ENCODE results near the gene EPS15. TPM values are rescaled to one million over a fixed set of nuclear protein-coding genes. Genes with fewer than 3 reads are reported as not detected.

EPS15 gene
- total and polyA plus RNA-seq, 2 of the 8 experiments (the other 6 are each of a cell fraction or from before 2014, with no cell fraction given) = 15.9 to 57.2 TPM

- no peak for TF ChIP-seq SAP30 (IDR thresholded peaks at IDR 0.05; ENCODE audit: insufficient read depth, insufficient replicate concordance, low read length)
- TF ChIP-seq TEAD4 (IDR thresholded peaks at IDR 0.05; ENCODE audit: low read depth, low read length) = no peak
- TF ChIP-seq YY1 (IDR thresholded peaks at IDR 0.05; ENCODE audit: low read depth, low read length) = no peak
- no peak for TF ChIP-seq RNF2 (IDR thresholded peaks at IDR 0.05; ENCODE audit: borderline replicate concordance, low read depth, low read length, missing control alignments, poor library complexity, severe bottlenecking)
- no peak for TF ChIP-seq ZNF274 (IDR thresholded peaks at IDR 0.05; ENCODE audit: borderline replicate concordance, extremely low read depth, low read length)
- no peak for TF ChIP-seq NANOG (IDR thresholded peaks at IDR 0.05; ENCODE audit: insufficient read depth, low read depth, low read length, poor library complexity, severe bottlenecking)
Observed at GRCh38 chr1:51499694-51500093, 19.4 kb downstream of the EPS15 start (continued).

All from H1 (cell line).